Astrocyte (in vitro differentiated cells and primary cell): ENCODE data around the gene CBX7. TPM values are rescaled to one million over a fixed set of nuclear protein-coding genes. Genes with fewer than 3 reads are reported as not detected.

Experiments
- DNase-seq: peaks from one replicate; pipeline ENCODE4 v3.0.0-alpha.2; 2010; ENCODE audit warnings: low read depth
- FAIRE-seq: peaks from 2 replicates; lab custom pipeline; 2011; peaks lifted over from hg19 to GRCh38; lab: Jason Lieb, UNC
- H2AFZ ChIP-seq: 2 replicates; pipeline ENCODE4 v1.6.0; 2012; ENCODE audit warnings: low read depth, low read length, inconsistent platforms
- H3K27ac ChIP-seq: 2 replicates; pipeline ENCODE4 v1.5.1; 2011; ENCODE audit warnings: low read depth, low read length, inconsistent platforms
- H3K27me3 ChIP-seq: 2 replicates; pipeline ENCODE4 v1.6.0; 2011; ENCODE audit warnings: low read length, inconsistent platforms; ENCODE audit not compliant: insufficient read depth
- H3K36me3 ChIP-seq: 2 replicates; pipeline ENCODE4 v1.5.1; 2011; ENCODE audit warnings: low read length, inconsistent platforms; ENCODE audit not compliant: insufficient read depth
- H3K4me1 ChIP-seq: 2 replicates; pipeline ENCODE4 v1.5.1; 2011; ENCODE audit warnings: low read length, inconsistent platforms; ENCODE audit not compliant: insufficient read depth
- H3K4me2 ChIP-seq: 2 replicates; pipeline ENCODE4 v1.6.0; 2012; ENCODE audit warnings: low read length, inconsistent platforms
- H3K4me3 ChIP-seq: 2 replicates; pipeline ENCODE4 v1.5.1; 2011; ENCODE audit warnings: low read depth, mild to moderate bottlenecking, low read length, inconsistent platforms; ENCODE audit not compliant: insufficient read depth
- H3K79me2 ChIP-seq: 2 replicates; pipeline ENCODE4 v1.6.0; 2012; ENCODE audit warnings: mild to moderate bottlenecking, low read length, inconsistent platforms; ENCODE audit not compliant: insufficient read depth
- H3K9ac ChIP-seq: 2 replicates; pipeline ENCODE4 v1.6.0; 2012; ENCODE audit warnings: mild to moderate bottlenecking, low read length, inconsistent platforms
- H3K9me3 ChIP-seq: 2 replicates; pipeline ENCODE4 v1.5.1; 2012; ENCODE audit warnings: low read depth, mild to moderate bottlenecking, low read length, inconsistent platforms; ENCODE audit not compliant: insufficient read depth
- H4K20me1 ChIP-seq: 2 replicates; pipeline ENCODE4 v1.6.0; 2012; ENCODE audit warnings: low read length, inconsistent platforms; ENCODE audit not compliant: insufficient read depth
- H3K27ac Mint-ChIP-seq: one replicate; pipeline ENCODE4 v1.8.0; 2021; ENCODE audit warnings: mild to moderate bottlenecking, mixed read lengths; ENCODE audit not compliant: unreplicated experiment
- H3K27me3 Mint-ChIP-seq: one replicate; pipeline ENCODE4 v1.8.0; 2021; ENCODE audit warnings: low read depth, mixed read lengths; ENCODE audit not compliant: unreplicated experiment
- H3K36me3 Mint-ChIP-seq: one replicate; pipeline ENCODE4 v1.8.0; 2021; ENCODE audit warnings: low read depth, mixed read lengths; ENCODE audit not compliant: unreplicated experiment
- H3K4me1 Mint-ChIP-seq: one replicate; pipeline ENCODE4 v1.8.0; 2021; ENCODE audit warnings: low read depth, mixed read lengths; ENCODE audit not compliant: unreplicated experiment
- H3K4me3 Mint-ChIP-seq: one replicate; pipeline ENCODE4 v1.8.0; 2021; ENCODE audit warnings: mild to moderate bottlenecking, moderate library complexity, mixed read lengths; ENCODE audit not compliant: unreplicated experiment
- H3K9me3 Mint-ChIP-seq: one replicate; pipeline ENCODE4 v1.8.0; 2021; ENCODE audit warnings: mild to moderate bottlenecking, mixed read lengths; ENCODE audit not compliant: unreplicated experiment
- CTCF ChIP-seq: IDR thresholded peaks from 2 replicates; pipeline ENCODE4 v1.5.1; 2011; ENCODE audit warnings: low read depth, mild to moderate bottlenecking, inconsistent platforms, low read length, moderate library complexity; ENCODE audit not compliant: insufficient read depth
- EZH2 ChIP-seq: IDR thresholded peaks from 2 replicates; pipeline ENCODE4 v1.6.1; 2012; ENCODE audit warnings: mild to moderate bottlenecking, low read length, inconsistent platforms; ENCODE audit not compliant: insufficient read depth
- total RNA-seq: library from RNA; stranded (reverse); gene quantifications from 2 replicates; pipeline ENCODE4 v1.2.1, GENCODE V29; 2021

CBX7 gene
- total RNA-seq, 1 donor from 2014 or later = 1.2 TPM

GRCh38 chr22:39130892-39131855 lies 21.3 kb downstream of the CBX7 start:
- H2AFZ ChIP-seq = no peak overlapping the region
- Mint-ChIP-seq H3K27ac (no peak overlapping the region), H3K9me3 (peaks cover 2% of the 10 kb centered on the region), H3K27me3 (peaks cover 25% of the 10 kb centered on the region), H3K36me3 (peaks cover 1% of the 10 kb centered on the region), H3K4me1 (peaks cover 17% of the 10 kb centered on the region), H3K4me3 (peak overlapping the region; percentile 31)
- FAIRE-seq (no peak), DNase-seq (peak; percentile 47)
- H3K27me3 ChIP-seq = peaks cover 4% of the 10 kb centered on the region
- no peaks in the 10 kb centered on the region for H3K36me3 ChIP-seq
- H3K4me2 ChIP-seq = no peak overlapping the region
- no peak overlapping the region for H3K27ac ChIP-seq
- no peaks in the 10 kb centered on the region for H3K79me2 ChIP-seq
- H4K20me1 ChIP-seq = no peaks in the 10 kb centered on the region
- H3K9ac ChIP-seq = no peak overlapping the region
- H3K9me3 ChIP-seq = no peaks in the 10 kb centered on the region
- H3K4me3 ChIP-seq = no peak overlapping the region
- TF ChIP-seq EZH2 (no peak), CTCF (no peak)
- peaks cover 6% of the 10 kb centered on the region for H3K4me1 ChIP-seq

GRCh38 chr22:39130152-39130704 lies 22.3 kb downstream of the CBX7 start:
- peaks cover 23% of the 10 kb centered on the region for H3K27me3 Mint-ChIP-seq
- Histone ChIP-seq H2AFZ (no peak overlapping the region), H4K20me1 (no peaks in the 10 kb centered on the region), H3K4me2 (no peak overlapping the region), H3K27me3 (peaks cover 4% of the 10 kb centered on the region), H3K27ac (no peak overlapping the region), H3K9me3 (no peaks in the 10 kb centered on the region), H3K79me2 (no peaks in the 10 kb centered on the region), H3K4me1 (peaks cover 6% of the 10 kb centered on the region), H3K9ac (no peak overlapping the region), H3K36me3 (no peaks in the 10 kb centered on the region), H3K4me3 (no peak overlapping the region)
- DNase-seq (no peak), FAIRE-seq (no peak)
- peaks cover 17% of the 10 kb centered on the region for H3K4me1 Mint-ChIP-seq
- TF ChIP-seq EZH2 (no peak), CTCF (no peak)
- H3K36me3 Mint-ChIP-seq = peaks cover 1% of the 10 kb centered on the region
- peak overlapping the region; percentile 60 for H3K27ac Mint-ChIP-seq
- H3K4me3 Mint-ChIP-seq = peak overlapping the region; percentile 54
- H3K9me3 Mint-ChIP-seq = peaks cover 2% of the 10 kb centered on the region
